HepG2 (cell line): ENCODE results near the gene MRPS21. TPM values are rescaled to one million over a fixed set of nuclear protein-coding genes. Genes with fewer than 3 reads are reported as not detected.
A peak's percentile ranks its signal among the peaks of the same experiment; 100 is the strongest.

Experiments used
- AKNA ChIP-seq: sonication (generic); formaldehyde crosslinking; IDR thresholded peaks from 2 replicates; pipeline ENCODE4 v1.4.0; 2020; ENCODE audit warnings: missing genetic modification reagents, borderline replicate concordance
- ASH2L ChIP-seq: fragments of 300-600, 200-600 bp; sonication (generic); IDR thresholded peaks from 2 replicates; pipeline ENCODE4 v1.7.0; 2017; ENCODE audit warnings: low read depth, mild to moderate bottlenecking, moderate library complexity, mixed read lengths, low read length; ENCODE audit not compliant: insufficient read length
- EED ChIP-seq: sonication (generic); formaldehyde crosslinking; IDR thresholded peaks from 2 replicates; pipeline ENCODE4 v1.5.0; 2020; ENCODE audit warnings: mild to moderate bottlenecking, missing genetic modification reagents
- KDM5A ChIP-seq: fragments of 200-600 bp; sonication (generic); IDR thresholded peaks from 2 replicates; pipeline ENCODE4 v1.7.0; 2018; ENCODE audit warnings: antibody characterized with exemption, mild to moderate bottlenecking, low read length, borderline replicate concordance
- MTA1 ChIP-seq: sonication (generic); formaldehyde crosslinking; IDR thresholded peaks from 2 replicates; pipeline ENCODE4 v1.4.0; 2020; ENCODE audit warnings: missing genetic modification reagents, mild to moderate bottlenecking, borderline replicate concordance
- MXD4 ChIP-seq: IDR thresholded peaks from 2 replicates; pipeline ENCODE4 v1.6.1; 2016; ENCODE audit warnings: mild to moderate bottlenecking, missing biosample characterization, missing genetic modification reagents
- NKX3-1 ChIP-seq: sonication (generic); formaldehyde crosslinking; IDR thresholded peaks from 2 replicates; pipeline ENCODE4 v1.5.0; 2020; ENCODE audit warnings: missing genetic modification reagents
- PAWR ChIP-seq: sonication (generic); formaldehyde crosslinking; IDR thresholded peaks from 2 replicates; pipeline ENCODE4 v1.4.0; 2020; ENCODE audit warnings: missing genetic modification reagents, mild to moderate bottlenecking, borderline replicate concordance
- SAP130 ChIP-seq: IDR thresholded peaks from 2 replicates; pipeline ENCODE4 v1.6.1; 2016; ENCODE audit warnings: low read depth
- SOX6 ChIP-seq, 2 experiments: fragments of 450-650 bp in 1 of 2; sonication (generic) in 1 of 2; formaldehyde crosslinking in 1 of 2; IDR thresholded peaks; 2 replicates each; pipeline versions ENCODE4 v1.4.0 to v1.6.1; 2017 to 2020; ENCODE audit warnings: antibody characterized with exemption in 1 of 2, mild to moderate bottlenecking in 1 of 2, missing genetic modification reagents in 1 of 2
- STAT5B ChIP-seq: sonication (generic); formaldehyde crosslinking; IDR thresholded peaks from 2 replicates; pipeline ENCODE4 v1.4.0; 2020; ENCODE audit warnings: missing genetic modification reagents
- TOPORS ChIP-seq: sonication (generic); formaldehyde crosslinking; IDR thresholded peaks from 2 replicates; pipeline ENCODE4 v1.8.0; 2023; ENCODE audit warnings: mild to moderate bottlenecking, missing genetic modification reagents
- U2AF1 ChIP-seq: fragments of 200-400 bp; formaldehyde crosslinking; optimal IDR thresholded peaks from 2 replicates; pipeline ENCODE3; 2017; ENCODE audit warnings: mild to moderate bottlenecking, low read depth, low read length
- ZFX ChIP-seq: sonication (generic); formaldehyde crosslinking; IDR thresholded peaks from 2 replicates; pipeline ENCODE4 v1.4.0; 2020; ENCODE audit warnings: mild to moderate bottlenecking, low read depth, missing genetic modification reagents, moderate library complexity
- ZNF460 ChIP-seq: sonication (generic); formaldehyde crosslinking; IDR thresholded peaks from 2 replicates; pipeline ENCODE4 v1.5.1; 2020; ENCODE audit warnings: missing genetic modification reagents, mild to moderate bottlenecking, borderline replicate concordance
- ZNF563 ChIP-seq: sonication (generic); formaldehyde crosslinking; IDR thresholded peaks from 2 replicates; pipeline ENCODE4 v1.8.0; 2022; ENCODE audit warnings: mild to moderate bottlenecking, moderate library complexity, missing genetic modification reagents
- ZNF674 ChIP-seq: sonication (generic); formaldehyde crosslinking; IDR thresholded peaks from 2 replicates; pipeline ENCODE4 v1.5.0; 2020; ENCODE audit warnings: low read depth, mild to moderate bottlenecking, missing genetic modification reagents
- ZNF691 ChIP-seq: sonication (generic); formaldehyde crosslinking; IDR thresholded peaks from 2 replicates; pipeline ENCODE4 v1.4.0; 2020; ENCODE audit warnings: missing genetic modification reagents, low read depth, mild to moderate bottlenecking, borderline replicate concordance
- ZNF709 ChIP-seq: sonication (generic); formaldehyde crosslinking; IDR thresholded peaks from 2 replicates; pipeline ENCODE4 v1.5.0; 2020; ENCODE audit warnings: mild to moderate bottlenecking, missing genetic modification reagents
- ZNF772 ChIP-seq: sonication (generic); formaldehyde crosslinking; IDR thresholded peaks from 2 replicates; pipeline ENCODE4 v1.5.0; 2020; ENCODE audit warnings: mild to moderate bottlenecking, missing genetic modification reagents
- polyA plus RNA-seq, 8 experiments: library from polyadenylated mRNA; depleted of rRNA in 3 of 8; stranded (reverse) in 7 of 8; unstranded in 1 of 8; fragments of >200 nt; fragmentation: Illumina TruSeq in 4 of 8; extraction: Trizol in 4 of 8; gene quantifications; 2 replicates each; pipeline versions ENCODE4 v1.2.1 to v1.2.3, GENCODE V29; 2011 to 2016; ENCODE audit warnings: low read depth in 4 of 8, missing spikeins in 1 of 8, mixed read lengths in 1 of 8; ENCODE audit not compliant: insufficient read depth in 1 of 8
- total RNA-seq, 5 experiments: library from RNA; depleted of rRNA; stranded (reverse); fragments of >200 nt; fragmentation: Illumina TruSeq; extraction: Trizol; gene quantifications; 2 replicates each; pipeline ENCODE4 v1.2.3, GENCODE V29; 2016; ENCODE audit warnings: low read depth in 1 of 5
- TF ChIP-seq, protein P1 (sequence below): sonication (generic); formaldehyde crosslinking; IDR thresholded peaks from 2 replicates; pipeline ENCODE4 v1.4.0; 2020; ENCODE audit warnings: mild to moderate bottlenecking, missing genetic modification reagents

MRPS21 gene
- total and polyA plus RNA-seq, 2 of the 13 experiments (the other 11 are each of a cell fraction or from before 2014, with no cell fraction given): 59.4 to 64.2 TPM

DNA sequence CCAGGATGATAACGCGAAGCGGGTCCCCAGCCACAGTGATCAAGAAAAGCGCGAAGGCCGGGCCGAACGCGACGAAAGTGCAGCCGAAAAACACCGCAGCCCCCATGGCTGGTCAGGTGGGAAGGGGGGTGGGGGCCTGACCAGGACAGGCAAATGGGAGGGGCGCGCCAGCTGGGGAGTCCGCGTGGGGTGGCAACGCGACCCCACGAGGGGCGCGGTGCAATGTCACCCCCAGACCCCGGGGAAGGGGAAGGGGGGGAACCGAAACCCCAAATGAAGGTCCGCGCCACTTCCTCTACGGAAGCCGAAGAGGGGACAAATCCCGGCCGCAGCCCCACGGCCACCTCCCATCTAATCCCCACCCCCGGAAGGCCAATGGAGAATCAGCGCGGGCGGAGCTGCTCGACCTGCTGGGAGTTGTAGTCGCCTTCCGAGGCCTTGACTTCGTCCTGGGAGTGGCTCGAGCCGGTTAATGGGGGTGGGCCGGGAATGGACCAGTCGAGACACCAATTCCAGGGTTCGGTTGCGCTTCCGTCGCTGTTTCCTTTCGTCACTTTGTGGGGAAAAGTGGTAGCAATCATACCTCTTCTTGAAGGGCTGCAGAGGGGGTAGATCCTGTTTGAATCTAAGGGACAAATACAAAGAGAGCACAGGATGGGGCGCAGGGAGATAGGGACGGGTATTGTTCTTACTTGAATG is 24.8 kb upstream of the MRPS21 start, which contains the start of gene APH1A (continued):
- peak; percentile 92 for TF ChIP-seq SAP130 (CRISPR knock-in tag)
- TF ChIP-seq EED (CRISPR knock-in tag): peak; percentile 87; the same call in 1 of the 2 replicates
- TF ChIP-seq ZFX (CRISPR knock-in tag): peak; percentile 75
- no peak for TF ChIP-seq ZNF674 (CRISPR knock-in tag)
- TF ChIP-seq PAWR (CRISPR knock-in tag): no peak
- TF ChIP-seq ZNF460: peak; percentile 20; the same call in 1 of the 2 replicates
- peak; percentile 97 for TF ChIP-seq ASH2L
- no peak for TF ChIP-seq TOPORS (CRISPR knock-in tag)
- 0 out of 2 replicates have a peak, but pooled peaks have one; percentile 18 for TF ChIP-seq STAT5B (CRISPR knock-in tag)
- no peak for TF ChIP-seq ZNF691
- no peak for TF ChIP-seq U2AF1
- peak; percentile 52; the same call in 1 of the 2 replicates for TF ChIP-seq MXD4
- peak; percentile 96 for TF ChIP-seq KDM5A
- TF ChIP-seq ZNF709 (CRISPR knock-in tag): 0 out of 2 replicates have a peak, but pooled peaks have one; percentile 64
- 0 out of 2 replicates have a peak, but pooled peaks have one; percentile 53 for TF ChIP-seq NKX3-1 (CRISPR knock-in tag)
- TF ChIP-seq ZNF563 (CRISPR knock-in tag): no peak
- no peak for TF ChIP-seq AKNA
- peak; percentile 45; the same call in 1 of the 2 replicates for TF ChIP-seq MTA1 (CRISPR knock-in tag)
- TF ChIP-seq, protein P1, sequence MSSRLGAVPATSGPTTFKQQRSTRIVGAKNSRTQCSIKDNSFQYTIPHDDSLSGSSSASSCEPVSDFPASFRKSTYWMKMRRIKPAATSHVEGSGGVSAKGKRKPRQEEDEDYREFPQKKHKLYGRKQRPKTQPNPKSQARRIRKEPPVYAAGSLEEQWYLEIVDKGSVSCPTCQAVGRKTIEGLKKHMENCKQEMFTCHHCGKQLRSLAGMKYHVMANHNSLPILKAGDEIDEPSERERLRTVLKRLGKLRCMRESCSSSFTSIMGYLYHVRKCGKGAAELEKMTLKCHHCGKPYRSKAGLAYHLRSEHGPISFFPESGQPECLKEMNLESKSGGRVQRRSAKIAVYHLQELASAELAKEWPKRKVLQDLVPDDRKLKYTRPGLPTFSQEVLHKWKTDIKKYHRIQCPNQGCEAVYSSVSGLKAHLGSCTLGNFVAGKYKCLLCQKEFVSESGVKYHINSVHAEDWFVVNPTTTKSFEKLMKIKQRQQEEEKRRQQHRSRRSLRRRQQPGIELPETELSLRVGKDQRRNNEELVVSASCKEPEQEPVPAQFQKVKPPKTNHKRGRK (CRISPR knock-in tag): no peak
- TF ChIP-seq SOX6 (IDR thresholded peaks at IDR 0.05): no peak
- peak; percentile 57 for TF ChIP-seq SOX6 (CRISPR knock-in tag; IDR thresholded peaks at IDR 0.05)
- peak; percentile 86; the same call in 1 of the 2 replicates for TF ChIP-seq ZNF772 (CRISPR knock-in tag)
